AG04449 (cell line): ENCODE data around the gene GRIK1.

Experiments used
- CTCF ChIA-PET: fragments of 350-600 bp; formaldehyde crosslinking; extraction: SDS; loops from one replicate; lab custom pipeline; 2021; ENCODE audit warnings: antibody characterized with exemption; lab: Yijun Ruan, JAX
- POLR2A ChIA-PET: fragments of 400-600, 350-600 bp; formaldehyde crosslinking; extraction: SDS; loops from one replicate; lab custom pipeline; 2020; ENCODE audit warnings: antibody characterized with exemption, inconsistent platforms; lab: Yijun Ruan, JAX
- DNase-seq: peaks from one replicate; pipeline ENCODE4 v3.0.0-alpha.2; 2010; ENCODE audit warnings: low read depth, low spot score
- H3K4me3 ChIP-seq: 2 replicates; pipeline ENCODE4 v1.5.1; 2011; ENCODE audit warnings: low read depth, mild to moderate bottlenecking, control low read depth, low read length
- TF ChIP-seq, protein P1 (sequence below): IDR thresholded peaks from one replicate; pipeline ENCODE4 v1.5.1; 2011; ENCODE audit warnings: mild to moderate bottlenecking, moderate library complexity, low read length, control low read depth, inconsistent platforms; ENCODE audit not compliant: insufficient read depth; ENCODE audit errors: missing control alignments

The GRIK1 gene

DNA sequence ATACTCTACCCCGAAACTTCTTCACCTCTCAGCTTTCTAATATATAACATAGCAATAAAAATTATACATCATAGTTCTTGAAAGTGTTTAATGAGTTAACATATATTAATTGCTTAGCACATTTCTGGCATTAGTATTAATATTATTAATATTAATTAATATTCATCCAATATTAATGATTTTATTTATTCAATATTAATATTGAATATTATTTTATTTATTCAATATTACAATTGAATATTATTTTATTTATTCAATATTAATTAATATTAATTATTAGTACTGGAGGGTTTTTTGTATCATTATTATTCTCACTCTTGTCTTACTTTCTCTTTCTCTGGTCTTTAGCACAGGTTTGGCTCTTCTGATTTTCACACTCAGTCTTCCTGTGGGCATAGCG lies 105.2 kb downstream of the GRIK1 start:
- H3K4me3 ChIP-seq, result no peak overlapping the region
- ChIA-PET POLR2A (no interaction called here), CTCF (no interaction called here)
- no peak for DNase-seq
- TF ChIP-seq, protein P1, sequence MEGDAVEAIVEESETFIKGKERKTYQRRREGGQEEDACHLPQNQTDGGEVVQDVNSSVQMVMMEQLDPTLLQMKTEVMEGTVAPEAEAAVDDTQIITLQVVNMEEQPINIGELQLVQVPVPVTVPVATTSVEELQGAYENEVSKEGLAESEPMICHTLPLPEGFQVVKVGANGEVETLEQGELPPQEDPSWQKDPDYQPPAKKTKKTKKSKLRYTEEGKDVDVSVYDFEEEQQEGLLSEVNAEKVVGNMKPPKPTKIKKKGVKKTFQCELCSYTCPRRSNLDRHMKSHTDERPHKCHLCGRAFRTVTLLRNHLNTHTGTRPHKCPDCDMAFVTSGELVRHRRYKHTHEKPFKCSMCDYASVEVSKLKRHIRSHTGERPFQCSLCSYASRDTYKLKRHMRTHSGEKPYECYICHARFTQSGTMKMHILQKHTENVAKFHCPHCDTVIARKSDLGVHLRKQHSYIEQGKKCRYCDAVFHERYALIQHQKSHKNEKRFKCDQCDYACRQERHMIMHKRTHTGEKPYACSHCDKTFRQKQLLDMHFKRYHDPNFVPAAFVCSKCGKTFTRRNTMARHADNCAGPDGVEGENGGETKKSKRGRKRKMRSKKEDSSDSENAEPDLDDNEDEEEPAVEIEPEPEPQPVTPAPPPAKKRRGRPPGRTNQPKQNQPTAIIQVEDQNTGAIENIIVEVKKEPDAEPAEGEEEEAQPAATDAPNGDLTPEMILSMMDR, result no peak

DNA sequence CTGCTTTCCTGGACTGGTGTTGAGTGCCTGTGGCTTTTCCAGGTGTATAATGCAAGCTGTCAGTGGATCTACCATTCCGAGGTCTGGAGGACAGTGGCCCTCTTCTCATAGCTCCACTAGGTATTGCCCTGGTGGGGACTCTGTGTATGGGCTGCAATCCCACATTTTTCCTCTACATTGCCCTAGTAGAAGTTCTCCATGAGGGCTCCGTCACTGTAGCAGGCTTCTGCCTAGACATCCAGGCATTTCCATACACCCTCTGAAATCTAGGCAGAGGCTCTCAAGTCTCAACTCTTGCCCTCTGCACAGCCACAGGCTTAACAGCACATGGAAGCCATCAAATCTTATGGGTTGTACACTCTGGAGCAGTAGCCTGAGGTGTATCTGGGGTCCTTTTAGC lies 107.6 kb downstream of the GRIK1 start:
- DNase-seq, result no peak
- TF ChIP-seq, protein P1, result no peak
- no peak overlapping the region for H3K4me3 ChIP-seq
- ChIA-PET CTCF (no interaction called here), POLR2A (no interaction called here)

DNA sequence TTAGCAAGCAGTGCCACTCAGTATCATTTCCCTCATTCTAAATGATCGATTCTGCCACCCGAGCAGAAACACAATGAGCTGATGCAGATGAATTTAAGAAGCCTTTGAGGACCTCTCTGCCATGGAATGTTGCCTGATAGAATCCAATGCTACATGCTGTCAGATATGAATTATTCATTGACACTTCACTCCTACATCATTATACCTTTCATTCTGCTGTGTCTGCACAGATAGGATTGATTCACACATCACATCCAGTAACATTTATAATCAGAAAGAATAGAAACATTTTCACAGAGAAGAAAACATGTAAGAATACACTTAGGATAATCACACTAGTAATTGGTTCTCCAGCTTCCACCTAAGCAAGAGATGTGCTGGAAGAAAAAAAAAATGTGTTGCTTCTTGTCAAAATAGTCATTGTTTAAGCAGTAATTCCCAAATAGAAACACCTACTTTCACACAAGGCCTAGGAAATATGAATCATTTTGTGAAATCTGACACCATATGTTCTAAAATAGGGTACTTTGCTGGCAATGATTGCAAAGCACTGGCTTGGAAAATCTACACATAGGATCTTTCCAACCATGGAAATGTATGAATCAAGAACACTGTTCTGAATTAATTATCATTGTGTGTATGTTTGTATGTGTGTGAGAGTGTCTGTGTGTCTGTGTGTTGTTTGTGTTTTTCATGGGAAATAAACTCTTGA lies 110.1 kb downstream of the GRIK1 start:
- POLR2A ChIA-PET, result no interaction called here
- TF ChIP-seq, protein P1, result no peak
- no peak overlapping the region for H3K4me3 ChIP-seq
- no peak for DNase-seq
- CTCF ChIA-PET, result no interaction called here

- H3K4me3 ChIP-seq, result no peak overlapping the region
- POLR2A ChIA-PET, result no interaction called here
- TF ChIP-seq, protein P1, result no peak
- CTCF ChIA-PET, result no interaction called here
- DNase-seq, result no peak
These were observed 112.1 kb downstream of the GRIK1 start for GRCh38 chr21:29827647-29828046.

DNA sequence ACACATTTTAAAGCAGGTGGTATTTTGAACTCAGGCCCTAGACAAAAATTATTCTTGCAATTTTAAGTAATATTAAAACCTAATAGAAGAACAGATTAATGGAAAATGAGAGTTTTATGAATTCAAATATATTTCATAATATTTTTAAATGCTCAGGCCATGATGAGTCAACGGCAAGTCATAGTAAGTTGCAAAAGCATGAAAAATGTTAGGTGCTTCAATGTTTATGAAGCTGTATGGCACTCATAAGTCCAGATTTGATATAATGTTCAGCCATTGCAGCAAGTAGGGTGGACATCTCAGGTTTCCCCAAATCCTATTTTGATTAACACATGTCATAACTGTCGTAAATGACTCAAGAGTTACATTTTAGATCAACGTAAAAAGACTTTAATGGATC lies 112.6 kb downstream of the GRIK1 start:
- H3K4me3 ChIP-seq, result no peak overlapping the region
- POLR2A ChIA-PET, result no interaction called here
- CTCF ChIA-PET, result no interaction called here
- TF ChIP-seq, protein P1, result no peak
- no peak for DNase-seq

DNA sequence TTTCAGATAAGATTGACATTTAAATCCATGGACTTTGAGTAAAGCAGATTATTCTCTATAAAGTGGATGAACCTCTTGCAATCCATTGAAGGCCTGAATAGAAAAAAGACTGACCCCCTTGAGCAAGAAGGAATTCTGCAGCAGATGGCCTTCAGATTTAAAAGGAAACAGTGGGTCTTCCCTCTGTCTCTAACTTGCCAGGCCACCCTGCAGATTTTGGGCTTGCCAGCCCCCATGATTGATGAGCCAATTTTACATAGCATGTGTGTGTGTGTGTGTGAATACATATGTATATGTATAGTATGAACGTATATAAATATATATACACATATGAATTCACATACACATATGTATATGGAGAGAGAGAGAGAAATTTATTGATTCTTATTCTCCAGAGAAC lies 113.4 kb downstream of the GRIK1 start:
- TF ChIP-seq, protein P1, result no peak
- CTCF ChIA-PET, result no interaction called here
- POLR2A ChIA-PET, result no interaction called here
- H3K4me3 ChIP-seq, result no peak overlapping the region
- no peak for DNase-seq
